GM23338 (cell line): Measurements from ENCODE around the gene CDCA7L. TPM values are rescaled to one million over a fixed set of nuclear protein-coding genes. Genes with fewer than 3 reads are reported as not detected.

Experiments
- ATAC-seq: fragments of 200-7000 bp; cut with Tn5 transposase; 3 replicates; pipeline ENCODE4 v1.9.1; 2020
- DNase-seq: peaks from one replicate; pipeline ENCODE4 v3.0.0-alpha.2; 2015; ENCODE audit warnings: low spot score
- H2AFZ ChIP-seq: fragments of 200-600 bp; sonication (generic); 2 replicates; pipeline ENCODE4 v1.8.0; 2016; ENCODE audit warnings: antibody characterized with exemption, mild to moderate bottlenecking, moderate library complexity
- H3F3A ChIP-seq: fragments of 200-600 bp; sonication (generic); replicated peaks from 2 replicates; pipeline ENCODE4 v1.8.0; 2017; ENCODE audit warnings: antibody characterized with exemption, mixed run types, low read depth
- H3K27ac ChIP-seq: fragments of 200-600 bp; sonication (generic); 2 replicates; pipeline ENCODE4 v1.6.1; 2016; ENCODE audit warnings: low read depth
- H3K27me3 ChIP-seq: fragments of 200-600 bp; sonication (generic); 2 replicates; pipeline ENCODE4 v1.8.0; 2016; ENCODE audit warnings: mild to moderate bottlenecking, mixed run types, moderate library complexity; ENCODE audit not compliant: insufficient read depth
- H3K36me3 ChIP-seq: fragments of 200-600 bp; sonication (generic); 2 replicates; pipeline ENCODE4 v1.8.0; 2016; ENCODE audit warnings: mild to moderate bottlenecking; ENCODE audit not compliant: insufficient read depth
- H3K4me1 ChIP-seq: fragments of 200-600 bp; sonication (generic); 2 replicates; pipeline ENCODE4 v1.8.0; 2016; ENCODE audit warnings: mild to moderate bottlenecking, moderate library complexity; ENCODE audit not compliant: insufficient read depth
- H3K4me2 ChIP-seq: fragments of 200-600 bp; sonication (generic); 2 replicates; pipeline ENCODE4 v1.7.1; 2017; ENCODE audit warnings: mixed run types
- H3K4me3 ChIP-seq: fragments of 200-600 bp; sonication (generic); 2 replicates; pipeline ENCODE4 v1.6.1; 2016; ENCODE audit warnings: mixed run types
- H3K79me2 ChIP-seq: fragments of 200-600 bp; sonication (generic); replicated peaks from 2 replicates; pipeline ENCODE4 v1.8.0; 2017; ENCODE audit warnings: mild to moderate bottlenecking; ENCODE audit not compliant: insufficient read depth
- H3K9me2 ChIP-seq: fragments of 200-600 bp; sonication (generic); 2 replicates; pipeline ENCODE4 v1.8.0; 2017; ENCODE audit not compliant: insufficient read depth
- H4K20me1 ChIP-seq: fragments of 200-600 bp; sonication (generic); replicated peaks from 2 replicates; pipeline ENCODE4 v1.8.0; 2017; ENCODE audit warnings: mild to moderate bottlenecking; ENCODE audit not compliant: insufficient read depth
- H3K27ac Mint-ChIP-seq: 2 replicates; pipeline ENCODE4 v1.8.0; 2020; ENCODE audit warnings: inconsistent platforms, mild to moderate bottlenecking, moderate library complexity, mixed read lengths
- H3K27me3 Mint-ChIP-seq: 3 replicates; pipeline ENCODE4 v1.8.0; 2022; ENCODE audit warnings: low read depth, mild to moderate bottlenecking, moderate library complexity, mixed read lengths, inconsistent platforms; ENCODE audit not compliant: insufficient read depth, poor library complexity
- H3K36me3 Mint-ChIP-seq: 3 replicates; pipeline ENCODE4 v1.8.0; 2021; ENCODE audit warnings: low read depth, mild to moderate bottlenecking, inconsistent platforms, moderate library complexity, mixed read lengths
- H3K4me1 Mint-ChIP-seq: 3 replicates; pipeline ENCODE4 v1.8.0; 2020; ENCODE audit warnings: mild to moderate bottlenecking, inconsistent platforms, mixed read lengths
- H3K4me3 Mint-ChIP-seq: 3 replicates; pipeline ENCODE4 v1.8.0; 2021; ENCODE audit warnings: moderate library complexity, mild to moderate bottlenecking, inconsistent platforms, mixed read lengths
- H3K9me3 Mint-ChIP-seq: 3 replicates; pipeline ENCODE4 v1.8.0; 2020; ENCODE audit warnings: moderate library complexity, mild to moderate bottlenecking, inconsistent platforms, mixed read lengths
- CREB1 ChIP-seq: fragments of 250-450 bp; sonication (Bioruptor Pico); IDR thresholded peaks from 2 replicates; pipeline ENCODE4 v1.5.0; 2020; ENCODE audit warnings: low read depth, mild to moderate bottlenecking, moderate library complexity
- EZH2 ChIP-seq: fragments of 200-600 bp; sonication (generic); IDR thresholded peaks from one replicate; pipeline ENCODE4 v1.8.0; 2017; ENCODE audit warnings: antibody characterized with exemption, mild to moderate bottlenecking, low read depth; ENCODE audit not compliant: unreplicated experiment
- EZH2phosphoT487 ChIP-seq: fragments of 200-600 bp; sonication (generic); IDR thresholded peaks from one replicate; pipeline ENCODE4 v1.8.1; 2018; ENCODE audit warnings: antibody characterized with exemption; ENCODE audit not compliant: unreplicated experiment
- JUNB ChIP-seq: IDR thresholded peaks from one replicate; pipeline ENCODE4 v1.6.1; 2016; ENCODE audit warnings: antibody characterized with exemption; ENCODE audit not compliant: unreplicated experiment
- NANOG ChIP-seq: IDR thresholded peaks from 2 replicates; pipeline ENCODE4 v1.6.1; 2016; ENCODE audit warnings: antibody characterized with exemption, borderline replicate concordance
- POLR2AphosphoS5 ChIP-seq: IDR thresholded peaks from 2 replicates; pipeline ENCODE4 v1.6.1; 2016; ENCODE audit warnings: antibody characterized with exemption, low read depth
- STAT1 ChIP-seq: IDR thresholded peaks from one replicate; pipeline ENCODE4 v1.6.1; 2016; ENCODE audit warnings: antibody characterized with exemption; ENCODE audit not compliant: unreplicated experiment
- ZNF114 ChIP-seq: fragments of 250-450 bp; sonication (Bioruptor Pico); IDR thresholded peaks from 2 replicates; pipeline ENCODE4 v1.5.0; 2020; ENCODE audit warnings: mild to moderate bottlenecking, moderate library complexity
- ZNF331 ChIP-seq: fragments of 250-450 bp; sonication (Bioruptor Pico); IDR thresholded peaks from 2 replicates; pipeline ENCODE4 v1.5.0; 2020; ENCODE audit warnings: low read depth, mild to moderate bottlenecking, moderate library complexity
- polyA plus RNA-seq: library from polyadenylated mRNA; unstranded; fragments of >200 nt; fragmentation: Nextera tagmentation; extraction: Ambion mirVana; gene quantifications from 2 replicates; pipeline ENCODE4 v1.2.1, GENCODE V29; 2016
- total RNA-seq: library from RNA; depleted of rRNA; stranded (reverse); fragments of >200 nt; shearing (Covaris generic); gene quantifications from 2 replicates; pipeline ENCODE4 v1.2.3, GENCODE V29; 2014
- TF ChIP-seq, protein P1 (sequence below): fragments of 250-450 bp; sonication (Bioruptor Pico); IDR thresholded peaks from 2 replicates; pipeline ENCODE4 v1.5.0; 2020; ENCODE audit warnings: mild to moderate bottlenecking, moderate library complexity
- TF ChIP-seq, protein P2 (sequence below): IDR thresholded peaks from one replicate; pipeline ENCODE4 v1.6.1; 2018; ENCODE audit warnings: antibody characterized with exemption; ENCODE audit not compliant: unreplicated experiment
- TF ChIP-seq, protein P3 (sequence below): IDR thresholded peaks from 2 replicates; pipeline ENCODE4 v1.6.1; 2016; ENCODE audit warnings: antibody characterized with exemption
- TF ChIP-seq, protein P4 (sequence below), 2 experiments: fragments of 200-600 bp in 1 of 2; sonication (generic) in 1 of 2; conservative IDR thresholded peaks; 2 replicates each; pipeline versions ENCODE4 v1.5.1 to v1.6.1; 2016 to 2017; ENCODE audit warnings: antibody characterized with exemption in 2 of 2, low read depth in 2 of 2, mild to moderate bottlenecking in 2 of 2, moderate library complexity in 1 of 2

CDCA7L gene
- total and polyA plus RNA-seq, 2 experiments from 2014 or later: 174 to 187 TPM

DNA sequence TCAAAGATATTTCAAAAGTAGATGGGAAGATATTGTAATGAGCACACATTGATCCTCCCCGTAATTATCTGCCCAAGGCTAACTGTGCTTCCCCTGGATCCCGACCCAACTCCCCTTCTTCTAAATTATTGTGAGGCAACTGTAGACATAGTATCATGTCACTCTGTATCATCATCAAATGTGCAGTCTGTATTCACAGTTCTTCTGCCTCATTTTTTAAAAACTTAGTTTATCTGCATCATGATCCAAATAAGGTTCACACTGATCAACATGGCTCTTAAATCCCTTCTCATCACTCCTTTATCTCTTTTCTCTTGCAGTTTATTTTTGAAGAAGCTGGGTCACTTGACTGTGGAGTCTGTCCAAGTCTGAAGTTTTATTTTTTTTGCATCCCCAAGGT, 27.5 kb downstream of the CDCA7L start:
- ATAC-seq (no peak), DNase-seq (no peak)
- Histone ChIP-seq H3K36me3 (peaks cover 7% of the 10 kb centered on the region), H3K4me1 (peaks cover 33% of the 10 kb centered on the region), H3F3A (no peaks in the 10 kb centered on the region), H3K4me2 (no peak overlapping the region), H3K79me2 (peaks cover 86% of the 10 kb centered on the region), H3K4me3 (no peak overlapping the region), H3K9me2 (no peaks in the 10 kb centered on the region), H4K20me1 (peaks cover 17% of the 10 kb centered on the region), H3K27ac (no peak overlapping the region), H2AFZ (no peak overlapping the region), H3K27me3 (no peaks in the 10 kb centered on the region)
- Mint-ChIP-seq H3K9me3 (no peaks in the 10 kb centered on the region), H3K4me3 (no peak overlapping the region), H3K27ac (no peak overlapping the region), H3K4me1 (peaks cover 44% of the 10 kb centered on the region), H3K27me3 (no peaks in the 10 kb centered on the region), H3K36me3 (peaks cover 37% of the 10 kb centered on the region)
- TF ChIP-seq, protein P1, sequence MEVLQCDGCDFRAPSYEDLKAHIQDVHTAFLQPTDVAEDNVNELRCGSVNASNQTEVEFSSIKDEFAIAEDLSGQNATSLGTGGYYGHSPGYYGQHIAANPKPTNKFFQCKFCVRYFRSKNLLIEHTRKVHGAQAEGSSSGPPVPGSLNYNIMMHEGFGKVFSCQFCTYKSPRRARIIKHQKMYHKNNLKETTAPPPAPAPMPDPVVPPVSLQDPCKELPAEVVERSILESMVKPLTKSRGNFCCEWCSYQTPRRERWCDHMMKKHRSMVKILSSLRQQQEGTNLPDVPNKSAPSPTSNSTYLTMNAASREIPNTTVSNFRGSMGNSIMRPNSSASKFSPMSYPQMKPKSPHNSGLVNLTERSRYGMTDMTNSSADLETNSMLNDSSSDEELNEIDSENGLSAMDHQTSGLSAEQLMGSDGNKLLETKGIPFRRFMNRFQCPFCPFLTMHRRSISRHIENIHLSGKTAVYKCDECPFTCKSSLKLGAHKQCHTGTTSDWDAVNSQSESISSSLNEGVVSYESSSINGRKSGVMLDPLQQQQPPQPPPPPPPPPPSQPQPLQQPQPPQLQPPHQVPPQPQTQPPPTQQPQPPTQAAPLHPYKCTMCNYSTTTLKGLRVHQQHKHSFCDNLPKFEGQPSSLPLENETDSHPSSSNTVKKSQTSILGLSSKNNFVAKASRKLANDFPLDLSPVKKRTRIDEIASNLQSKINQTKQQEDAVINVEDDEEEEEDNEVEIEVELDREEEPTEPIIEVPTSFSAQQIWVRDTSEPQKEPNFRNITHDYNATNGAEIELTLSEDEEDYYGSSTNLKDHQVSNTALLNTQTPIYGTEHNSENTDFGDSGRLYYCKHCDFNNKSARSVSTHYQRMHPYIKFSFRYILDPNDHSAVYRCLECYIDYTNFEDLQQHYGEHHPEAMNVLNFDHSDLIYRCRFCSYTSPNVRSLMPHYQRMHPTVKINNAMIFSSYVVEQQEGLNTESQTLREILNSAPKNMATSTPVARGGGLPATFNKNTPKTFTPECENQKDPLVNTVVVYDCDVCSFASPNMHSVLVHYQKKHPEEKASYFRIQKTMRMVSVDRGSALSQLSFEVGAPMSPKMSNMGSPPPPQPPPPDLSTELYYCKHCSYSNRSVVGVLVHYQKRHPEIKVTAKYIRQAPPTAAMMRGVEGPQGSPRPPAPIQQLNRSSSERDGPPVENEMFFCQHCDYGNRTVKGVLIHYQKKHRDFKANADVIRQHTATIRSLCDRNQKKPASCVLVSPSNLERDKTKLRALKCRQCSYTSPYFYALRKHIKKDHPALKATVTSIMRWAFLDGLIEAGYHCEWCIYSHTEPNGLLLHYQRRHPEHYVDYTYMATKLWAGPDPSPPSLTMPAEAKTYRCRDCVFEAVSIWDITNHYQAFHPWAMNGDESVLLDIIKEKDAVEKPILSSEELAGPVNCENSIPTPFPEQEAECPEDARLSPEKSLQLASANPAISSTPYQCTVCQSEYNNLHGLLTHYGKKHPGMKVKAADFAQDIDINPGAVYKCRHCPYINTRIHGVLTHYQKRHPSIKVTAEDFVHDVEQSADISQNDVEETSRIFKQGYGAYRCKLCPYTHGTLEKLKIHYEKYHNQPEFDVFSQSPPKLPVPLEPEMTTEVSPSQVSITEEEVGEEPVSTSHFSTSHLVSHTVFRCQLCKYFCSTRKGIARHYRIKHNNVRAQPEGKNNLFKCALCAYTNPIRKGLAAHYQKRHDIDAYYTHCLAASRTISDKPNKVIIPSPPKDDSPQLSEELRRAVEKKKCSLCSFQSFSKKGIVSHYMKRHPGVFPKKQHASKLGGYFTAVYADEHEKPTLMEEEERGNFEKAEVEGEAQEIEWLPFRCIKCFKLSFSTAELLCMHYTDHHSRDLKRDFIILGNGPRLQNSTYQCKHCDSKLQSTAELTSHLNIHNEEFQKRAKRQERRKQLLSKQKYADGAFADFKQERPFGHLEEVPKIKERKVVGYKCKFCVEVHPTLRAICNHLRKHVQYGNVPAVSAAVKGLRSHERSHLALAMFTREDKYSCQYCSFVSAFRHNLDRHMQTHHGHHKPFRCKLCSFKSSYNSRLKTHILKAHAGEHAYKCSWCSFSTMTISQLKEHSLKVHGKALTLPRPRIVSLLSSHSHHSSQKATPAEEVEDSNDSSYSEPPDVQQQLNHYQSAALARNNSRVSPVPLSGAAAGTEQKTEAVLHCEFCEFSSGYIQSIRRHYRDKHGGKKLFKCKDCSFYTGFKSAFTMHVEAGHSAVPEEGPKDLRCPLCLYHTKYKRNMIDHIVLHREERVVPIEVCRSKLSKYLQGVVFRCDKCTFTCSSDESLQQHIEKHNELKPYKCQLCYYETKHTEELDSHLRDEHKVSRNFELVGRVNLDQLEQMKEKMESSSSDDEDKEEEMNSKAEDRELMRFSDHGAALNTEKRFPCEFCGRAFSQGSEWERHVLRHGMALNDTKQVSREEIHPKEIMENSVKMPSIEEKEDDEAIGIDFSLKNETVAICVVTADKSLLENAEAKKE (CRISPR knock-in tag): no peak
- TF ChIP-seq STAT1: no peak
- no peak for TF ChIP-seq ZNF331 (CRISPR knock-in tag)
- no peak for TF ChIP-seq JUNB
- TF ChIP-seq, protein P2, sequence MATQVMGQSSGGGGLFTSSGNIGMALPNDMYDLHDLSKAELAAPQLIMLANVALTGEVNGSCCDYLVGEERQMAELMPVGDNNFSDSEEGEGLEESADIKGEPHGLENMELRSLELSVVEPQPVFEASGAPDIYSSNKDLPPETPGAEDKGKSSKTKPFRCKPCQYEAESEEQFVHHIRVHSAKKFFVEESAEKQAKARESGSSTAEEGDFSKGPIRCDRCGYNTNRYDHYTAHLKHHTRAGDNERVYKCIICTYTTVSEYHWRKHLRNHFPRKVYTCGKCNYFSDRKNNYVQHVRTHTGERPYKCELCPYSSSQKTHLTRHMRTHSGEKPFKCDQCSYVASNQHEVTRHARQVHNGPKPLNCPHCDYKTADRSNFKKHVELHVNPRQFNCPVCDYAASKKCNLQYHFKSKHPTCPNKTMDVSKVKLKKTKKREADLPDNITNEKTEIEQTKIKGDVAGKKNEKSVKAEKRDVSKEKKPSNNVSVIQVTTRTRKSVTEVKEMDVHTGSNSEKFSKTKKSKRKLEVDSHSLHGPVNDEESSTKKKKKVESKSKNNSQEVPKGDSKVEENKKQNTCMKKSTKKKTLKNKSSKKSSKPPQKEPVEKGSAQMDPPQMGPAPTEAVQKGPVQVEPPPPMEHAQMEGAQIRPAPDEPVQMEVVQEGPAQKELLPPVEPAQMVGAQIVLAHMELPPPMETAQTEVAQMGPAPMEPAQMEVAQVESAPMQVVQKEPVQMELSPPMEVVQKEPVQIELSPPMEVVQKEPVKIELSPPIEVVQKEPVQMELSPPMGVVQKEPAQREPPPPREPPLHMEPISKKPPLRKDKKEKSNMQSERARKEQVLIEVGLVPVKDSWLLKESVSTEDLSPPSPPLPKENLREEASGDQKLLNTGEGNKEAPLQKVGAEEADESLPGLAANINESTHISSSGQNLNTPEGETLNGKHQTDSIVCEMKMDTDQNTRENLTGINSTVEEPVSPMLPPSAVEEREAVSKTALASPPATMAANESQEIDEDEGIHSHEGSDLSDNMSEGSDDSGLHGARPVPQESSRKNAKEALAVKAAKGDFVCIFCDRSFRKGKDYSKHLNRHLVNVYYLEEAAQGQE: no peak
- no peak for TF ChIP-seq EZH2
- TF ChIP-seq NANOG: no peak
- TF ChIP-seq CREB1 (CRISPR knock-in tag): no peak
- TF ChIP-seq POLR2AphosphoS5: no peak
- TF ChIP-seq, protein P3, sequence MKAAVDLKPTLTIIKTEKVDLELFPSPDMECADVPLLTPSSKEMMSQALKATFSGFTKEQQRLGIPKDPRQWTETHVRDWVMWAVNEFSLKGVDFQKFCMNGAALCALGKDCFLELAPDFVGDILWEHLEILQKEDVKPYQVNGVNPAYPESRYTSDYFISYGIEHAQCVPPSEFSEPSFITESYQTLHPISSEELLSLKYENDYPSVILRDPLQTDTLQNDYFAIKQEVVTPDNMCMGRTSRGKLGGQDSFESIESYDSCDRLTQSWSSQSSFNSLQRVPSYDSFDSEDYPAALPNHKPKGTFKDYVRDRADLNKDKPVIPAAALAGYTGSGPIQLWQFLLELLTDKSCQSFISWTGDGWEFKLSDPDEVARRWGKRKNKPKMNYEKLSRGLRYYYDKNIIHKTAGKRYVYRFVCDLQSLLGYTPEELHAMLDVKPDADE: no peak
- TF ChIP-seq EZH2phosphoT487: no peak
- TF ChIP-seq, protein P4, sequence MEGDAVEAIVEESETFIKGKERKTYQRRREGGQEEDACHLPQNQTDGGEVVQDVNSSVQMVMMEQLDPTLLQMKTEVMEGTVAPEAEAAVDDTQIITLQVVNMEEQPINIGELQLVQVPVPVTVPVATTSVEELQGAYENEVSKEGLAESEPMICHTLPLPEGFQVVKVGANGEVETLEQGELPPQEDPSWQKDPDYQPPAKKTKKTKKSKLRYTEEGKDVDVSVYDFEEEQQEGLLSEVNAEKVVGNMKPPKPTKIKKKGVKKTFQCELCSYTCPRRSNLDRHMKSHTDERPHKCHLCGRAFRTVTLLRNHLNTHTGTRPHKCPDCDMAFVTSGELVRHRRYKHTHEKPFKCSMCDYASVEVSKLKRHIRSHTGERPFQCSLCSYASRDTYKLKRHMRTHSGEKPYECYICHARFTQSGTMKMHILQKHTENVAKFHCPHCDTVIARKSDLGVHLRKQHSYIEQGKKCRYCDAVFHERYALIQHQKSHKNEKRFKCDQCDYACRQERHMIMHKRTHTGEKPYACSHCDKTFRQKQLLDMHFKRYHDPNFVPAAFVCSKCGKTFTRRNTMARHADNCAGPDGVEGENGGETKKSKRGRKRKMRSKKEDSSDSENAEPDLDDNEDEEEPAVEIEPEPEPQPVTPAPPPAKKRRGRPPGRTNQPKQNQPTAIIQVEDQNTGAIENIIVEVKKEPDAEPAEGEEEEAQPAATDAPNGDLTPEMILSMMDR (conservative IDR thresholded peaks at IDR 0.05; ENCODE audit: low read depth in 2 of 2): no peak
- no peak for TF ChIP-seq ZNF114 (CRISPR knock-in tag)
